OCI-LY3 (cell line): Measurements from ENCODE around the gene SYT2.

Experiments used
- CTCF ChIP-seq: fragments of 200-600, 300-600 bp; sonication (generic); IDR thresholded peaks from 2 replicates; pipeline ENCODE4 v1.5.1; 2014; ENCODE audit warnings: antibody characterized with exemption, low read length, low read depth
- EZH2phosphoT487 ChIP-seq: fragments of 200-600 bp; shearing (Covaris generic); IDR thresholded peaks from 2 replicates; pipeline ENCODE4 v1.6.1; 2018; ENCODE audit warnings: antibody characterized with exemption, mixed run types, low read depth

GRCh38 chr1:202659974-202660373 is 50.3 kb downstream of the SYT2 start:
- peak; percentile 25 for TF ChIP-seq CTCF
- TF ChIP-seq EZH2phosphoT487 = no peak
